Caco-2 (cell line): ENCODE results near the gene C1orf198. TPM values are rescaled to one million over a fixed set of nuclear protein-coding genes. Genes with fewer than 3 reads are reported as not detected.

Experiments
- BruUV-seq: library from RNA; stranded (reverse); fragments of 400-500 nt; replicated peaks from 2 replicates; lab custom pipeline; 2021; lab: Mats Ljungman, UMichigan
- CTCF ChIA-PET: fragments of 300-600 bp; sonication (Branson Sonifier 250); formaldehyde crosslinking; loops from one replicate; lab custom pipeline; 2022; ENCODE audit warnings: antibody characterized with exemption; lab: Charles Lee
- POLR2A ChIA-PET: fragments of 300-600 bp; sonication (Branson Sonifier 250); formaldehyde crosslinking; loops from one replicate; lab custom pipeline; 2022; ENCODE audit warnings: antibody characterized with exemption; lab: Charles Lee
- DNase-seq, 2 experiments: peaks; one replicate each; pipeline versions ENCODE4 v3.0.0 to v3.0.0-alpha.2; 2020 to 2022
- H3K27me3 ChIP-seq: replicated peaks from 2 replicates; pipeline ENCODE4 v1.6.0; 2011; ENCODE audit warnings: low read length; ENCODE audit not compliant: control insufficient read depth, insufficient read depth
- H3K36me3 ChIP-seq: 2 replicates; pipeline ENCODE4 v1.5.1; 2011; ENCODE audit warnings: low read length; ENCODE audit not compliant: control insufficient read depth, insufficient read depth
- H3K4me1 ChIP-seq: fragments of 250-450 bp; sonication (Bioruptor Pico); 2 replicates; pipeline ENCODE4 v1.5.1; 2020; ENCODE audit warnings: mild to moderate bottlenecking
- H3K4me3 ChIP-seq: 2 replicates; pipeline ENCODE4 v1.5.1; 2011; ENCODE audit warnings: low read depth, mild to moderate bottlenecking, control low read depth, low read length
- H3K9me3 ChIP-seq: fragments of 250-450 bp; sonication (Bioruptor Pico); 2 replicates; pipeline ENCODE4 v1.5.1; 2020; ENCODE audit warnings: mild to moderate bottlenecking, moderate library complexity
- H3K27ac Mint-ChIP-seq: one replicate; pipeline ENCODE4 v1.8.0; 2022; ENCODE audit warnings: mixed read lengths; ENCODE audit not compliant: unreplicated experiment
- H3K27me3 Mint-ChIP-seq: one replicate; pipeline ENCODE4 v1.8.0; 2022; ENCODE audit warnings: mixed read lengths; ENCODE audit not compliant: insufficient read depth, unreplicated experiment
- H3K36me3 Mint-ChIP-seq: one replicate; pipeline ENCODE4 v1.8.0; 2022; ENCODE audit warnings: mild to moderate bottlenecking, mixed read lengths; ENCODE audit not compliant: insufficient read depth, unreplicated experiment
- H3K4me1 Mint-ChIP-seq: one replicate; pipeline ENCODE4 v1.8.0; 2022; ENCODE audit warnings: low read depth, mixed read lengths; ENCODE audit not compliant: unreplicated experiment
- H3K4me3 Mint-ChIP-seq: one replicate; pipeline ENCODE4 v1.8.0; 2022; ENCODE audit warnings: mild to moderate bottlenecking, moderate library complexity, mixed read lengths; ENCODE audit not compliant: unreplicated experiment
- H3K9me3 Mint-ChIP-seq: one replicate; pipeline ENCODE4 v1.8.0; 2022; ENCODE audit warnings: mixed read lengths; ENCODE audit not compliant: unreplicated experiment
- intact Hi-C: fragments of 100-400 bp; cut with micrococcal nuclease; formaldehyde crosslinking; loops from one replicate; pipeline ENCODE4 v1.10.0; 2022; ENCODE audit not compliant: unreplicated experiment
- total RNA-seq: library from RNA; stranded (reverse); gene quantifications from 2 replicates; pipeline ENCODE4 v1.2.3, GENCODE V29; 2022
- TF ChIP-seq, protein P1 (sequence below), 2 experiments: fragments of 200-600 bp in 1 of 2; IDR thresholded peaks; 1 replicate in 1 of 2; 2 replicates in 1 of 2; pipeline versions ENCODE4 v1.5.1 to v1.8.0; 2011 to 2022; ENCODE audit warnings: antibody characterized with exemption in 1 of 2, control low read depth in 1 of 2, inconsistent platforms in 1 of 2, low read depth in 1 of 2, low read length in 1 of 2, mild to moderate bottlenecking in 1 of 2, moderate library complexity in 1 of 2; ENCODE audit not compliant: insufficient read depth in 1 of 2, severe bottlenecking in 1 of 2, unreplicated experiment in 1 of 2

The C1orf198 gene
- total RNA-seq, 1 experiment from 2014 or later, result 92.2 TPM

- no peaks in the 10 kb centered on the region for H3K27me3 Mint-ChIP-seq
- Histone ChIP-seq H3K27me3 (no peaks in the 10 kb centered on the region), H3K4me1 (peaks cover 19% of the 10 kb centered on the region), H3K9me3 (no peaks in the 10 kb centered on the region), H3K4me3 (no peak overlapping the region), H3K36me3 (no peaks in the 10 kb centered on the region)
- intact Hi-C loops, result no loop called here
- H3K27ac Mint-ChIP-seq, result no peak overlapping the region
- peaks cover 9% of the 10 kb centered on the region for H3K9me3 Mint-ChIP-seq
- no peak for DNase-seq
- BruUV-seq, result no TSS peak
- ChIA-PET POLR2A (no interaction called here), CTCF (no interaction called here)
- H3K36me3 Mint-ChIP-seq, result peaks cover 5% of the 10 kb centered on the region
- H3K4me1 Mint-ChIP-seq, result peaks cover 34% of the 10 kb centered on the region
- H3K4me3 Mint-ChIP-seq, result no peak overlapping the region
- TF ChIP-seq, protein P1, sequence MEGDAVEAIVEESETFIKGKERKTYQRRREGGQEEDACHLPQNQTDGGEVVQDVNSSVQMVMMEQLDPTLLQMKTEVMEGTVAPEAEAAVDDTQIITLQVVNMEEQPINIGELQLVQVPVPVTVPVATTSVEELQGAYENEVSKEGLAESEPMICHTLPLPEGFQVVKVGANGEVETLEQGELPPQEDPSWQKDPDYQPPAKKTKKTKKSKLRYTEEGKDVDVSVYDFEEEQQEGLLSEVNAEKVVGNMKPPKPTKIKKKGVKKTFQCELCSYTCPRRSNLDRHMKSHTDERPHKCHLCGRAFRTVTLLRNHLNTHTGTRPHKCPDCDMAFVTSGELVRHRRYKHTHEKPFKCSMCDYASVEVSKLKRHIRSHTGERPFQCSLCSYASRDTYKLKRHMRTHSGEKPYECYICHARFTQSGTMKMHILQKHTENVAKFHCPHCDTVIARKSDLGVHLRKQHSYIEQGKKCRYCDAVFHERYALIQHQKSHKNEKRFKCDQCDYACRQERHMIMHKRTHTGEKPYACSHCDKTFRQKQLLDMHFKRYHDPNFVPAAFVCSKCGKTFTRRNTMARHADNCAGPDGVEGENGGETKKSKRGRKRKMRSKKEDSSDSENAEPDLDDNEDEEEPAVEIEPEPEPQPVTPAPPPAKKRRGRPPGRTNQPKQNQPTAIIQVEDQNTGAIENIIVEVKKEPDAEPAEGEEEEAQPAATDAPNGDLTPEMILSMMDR (IDR thresholded peaks at IDR 0.05; ENCODE audit: insufficient read depth in 1 of 2, low read depth in 1 of 2, low read length in 1 of 2, severe bottlenecking in 1 of 2, unreplicated experiment in 1 of 2), result no peak
Measured at GRCh38 chr1:230892018-230892491, 23.7 kb upstream of the C1orf198 start.

- BruUV-seq, result no TSS peak
Measured at GRCh38 chr1:230891413-230891812, 23.1 kb upstream of the C1orf198 start.

DNA sequence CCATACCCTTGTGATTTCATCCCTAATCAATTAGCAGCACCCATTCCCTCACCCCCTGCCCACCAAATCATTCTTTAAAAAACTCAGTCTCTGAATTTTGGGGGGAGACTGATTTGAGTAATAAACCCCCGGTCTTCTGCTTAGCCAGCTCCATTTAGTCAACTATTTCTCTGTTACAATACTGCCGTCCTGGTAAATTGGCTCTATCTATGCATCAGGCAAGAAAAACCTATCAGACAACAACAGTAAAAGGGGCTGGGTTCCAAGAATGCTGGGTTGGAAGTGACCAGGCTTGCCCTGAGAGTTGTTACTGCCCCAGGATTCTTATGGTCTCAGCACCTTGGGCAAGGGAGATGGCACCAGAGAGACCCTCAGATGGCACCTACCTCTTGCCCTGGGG is 16.3 kb upstream of the C1orf198 start:
- TF ChIP-seq, protein P1 (IDR thresholded peaks at IDR 0.05; ENCODE audit: insufficient read depth in 1 of 2, low read depth in 1 of 2, low read length in 1 of 2, severe bottlenecking in 1 of 2, unreplicated experiment in 1 of 2), result no peak
- Mint-ChIP-seq H3K27me3 (no peaks in the 10 kb centered on the region), H3K36me3 (no peaks in the 10 kb centered on the region), H3K9me3 (peaks cover 21% of the 10 kb centered on the region), H3K27ac (no peak overlapping the region), H3K4me3 (no peak overlapping the region), H3K4me1 (peaks cover 15% of the 10 kb centered on the region)
- CTCF ChIA-PET, result no interaction called here
- no peaks in the 10 kb centered on the region for H3K4me1 ChIP-seq
- no peak overlapping the region for H3K4me3 ChIP-seq
- no peaks in the 10 kb centered on the region for H3K27me3 ChIP-seq
- peaks cover 17% of the 10 kb centered on the region for H3K9me3 ChIP-seq
- POLR2A ChIA-PET, result interaction anchor here (0.5 kb wide), 1 partner anchor 18 kb away, joined by 10 read pairs; no protein-coding TSS in a partner anchor
- DNase-seq, result no peak
- intact Hi-C loops, result no loop called here
- no peaks in the 10 kb centered on the region for H3K36me3 ChIP-seq
- no TSS peak for BruUV-seq

More at GRCh38 chr1:230891413-230891812, 23.1 kb upstream of the C1orf198 start:
- no peak overlapping the region for H3K27ac Mint-ChIP-seq
- no peaks in the 10 kb centered on the region for H3K27me3 Mint-ChIP-seq
- H3K9me3 Mint-ChIP-seq, result peaks cover 9% of the 10 kb centered on the region
- Histone ChIP-seq H3K27me3 (no peaks in the 10 kb centered on the region), H3K36me3 (no peaks in the 10 kb centered on the region), H3K9me3 (no peaks in the 10 kb centered on the region), H3K4me1 (peaks cover 19% of the 10 kb centered on the region), H3K4me3 (no peak overlapping the region)
- no peaks in the 10 kb centered on the region for H3K36me3 Mint-ChIP-seq
- no peak for DNase-seq
- ChIA-PET CTCF (no interaction called here), POLR2A (no interaction called here)
- TF ChIP-seq, protein P1 (IDR thresholded peaks at IDR 0.05; ENCODE audit: insufficient read depth in 1 of 2, low read depth in 1 of 2, low read length in 1 of 2, severe bottlenecking in 1 of 2, unreplicated experiment in 1 of 2), result no peak
- H3K4me3 Mint-ChIP-seq, result no peak overlapping the region
- peaks cover 34% of the 10 kb centered on the region for H3K4me1 Mint-ChIP-seq
- intact Hi-C loops, result no loop called here
